Measurements from ENCODE around the gene LYST.

The LYST gene

GRCh38 chr1:235902677-235903542 is 36.2 kb upstream of the LYST start:
- no peak overlapping the region for H3K27ac ChIP-seq (ENCODE audit: low read length)
- H3K9me3 ChIP-seq (ENCODE audit: control insufficient read depth in 1 of 2, low read length in 2 of 2) = no peaks in the 10 kb centered on the region
- H3K27me3 ChIP-seq (ENCODE audit: low read depth, low read length) = no peaks in the 10 kb centered on the region
- no peak overlapping the region for H3K4me3 ChIP-seq (ENCODE audit: low read depth in 1 of 2, low read length in 2 of 2)
- no peaks in the 10 kb centered on the region for H3K36me3 ChIP-seq (ENCODE audit: control insufficient read depth in 1 of 2, insufficient read depth in 2 of 2, low read length in 2 of 2)
- no peaks in the 10 kb centered on the region for H3K4me1 ChIP-seq (ENCODE audit: control insufficient read depth in 1 of 2, insufficient read depth in 2 of 2, low read length in 2 of 2)

- Histone ChIP-seq H3K27me3 (ENCODE audit: low read depth, low read length) (no peaks in the 10 kb centered on the region), H3K4me3 (ENCODE audit: low read depth in 1 of 2, low read length in 2 of 2) (no peak overlapping the region), H3K36me3 (ENCODE audit: control insufficient read depth in 1 of 2, insufficient read depth in 2 of 2, low read length in 2 of 2) (no peaks in the 10 kb centered on the region), H3K4me1 (ENCODE audit: control insufficient read depth in 1 of 2, insufficient read depth in 2 of 2, low read length in 2 of 2) (no peaks in the 10 kb centered on the region), H3K9me3 (ENCODE audit: control insufficient read depth in 1 of 2, low read length in 2 of 2) (no peaks in the 10 kb centered on the region), H3K27ac (ENCODE audit: low read length) (no peak overlapping the region)
Observed at GRCh38 chr1:235901461-235901860, 34.8 kb upstream of the LYST start.

- no peak overlapping the region for H3K27ac ChIP-seq (ENCODE audit: low read length)
- no peaks in the 10 kb centered on the region for H3K9me3 ChIP-seq (ENCODE audit: control insufficient read depth in 1 of 2, low read length in 2 of 2)
Observed at GRCh38 chr1:235898126-235898525, 31.4 kb upstream of the LYST start.

GRCh38 chr1:235893840-235894239 is 27.1 kb upstream of the LYST start:
- no peak overlapping the region for H3K4me3 ChIP-seq (ENCODE audit: low read depth in 1 of 2, low read length in 2 of 2)
- H3K4me1 ChIP-seq (ENCODE audit: control insufficient read depth in 1 of 2, insufficient read depth in 2 of 2, low read length in 2 of 2) = peaks cover 0 to 3% of the 10 kb centered on the region in 2 donors
- no peak overlapping the region for H3K27ac ChIP-seq (ENCODE audit: low read length)
- no peaks in the 10 kb centered on the region for H3K36me3 ChIP-seq (ENCODE audit: control insufficient read depth in 1 of 2, insufficient read depth in 2 of 2, low read length in 2 of 2)
- no peaks in the 10 kb centered on the region for H3K27me3 ChIP-seq (ENCODE audit: low read depth, low read length)
- H3K9me3 ChIP-seq (ENCODE audit: control insufficient read depth in 1 of 2, low read length in 2 of 2) = no peaks in the 10 kb centered on the region

More at GRCh38 chr1:235898126-235898525, 31.4 kb upstream of the LYST start:
- Histone ChIP-seq H3K27me3 (ENCODE audit: low read depth, low read length) (no peaks in the 10 kb centered on the region), H3K36me3 (ENCODE audit: control insufficient read depth in 1 of 2, insufficient read depth in 2 of 2, low read length in 2 of 2) (no peaks in the 10 kb centered on the region), H3K4me1 (ENCODE audit: control insufficient read depth in 1 of 2, insufficient read depth in 2 of 2, low read length in 2 of 2) (no peaks in the 10 kb centered on the region), H3K4me3 (ENCODE audit: low read depth in 1 of 2, low read length in 2 of 2) (no peak overlapping the region)

- Histone ChIP-seq H3K9me3 (ENCODE audit: control insufficient read depth in 1 of 2, low read length in 2 of 2) (no peaks in the 10 kb centered on the region), H3K27ac (ENCODE audit: low read length) (no peak overlapping the region), H3K4me3 (ENCODE audit: low read depth in 1 of 2, low read length in 2 of 2) (no peak overlapping the region), H3K4me1 (ENCODE audit: control insufficient read depth in 1 of 2, insufficient read depth in 2 of 2, low read length in 2 of 2) (peaks cover 0 to 3% of the 10 kb centered on the region in 2 donors), H3K36me3 (ENCODE audit: control insufficient read depth in 1 of 2, insufficient read depth in 2 of 2, low read length in 2 of 2) (no peaks in the 10 kb centered on the region), H3K27me3 (ENCODE audit: low read depth, low read length) (no peaks in the 10 kb centered on the region)
Observed at GRCh38 chr1:235892734-235893413, 26.2 kb upstream of the LYST start.

GRCh38 chr1:235892202-235892601 is 25.5 kb upstream of the LYST start:
- no peaks in the 10 kb centered on the region for H3K9me3 ChIP-seq (ENCODE audit: control insufficient read depth in 1 of 2, low read length in 2 of 2)
- H3K4me3 ChIP-seq (ENCODE audit: low read depth in 1 of 2, low read length in 2 of 2) = no peak overlapping the region
- H3K36me3 ChIP-seq (ENCODE audit: control insufficient read depth in 1 of 2, insufficient read depth in 2 of 2, low read length in 2 of 2) = no peaks in the 10 kb centered on the region
- H3K4me1 ChIP-seq (ENCODE audit: control insufficient read depth in 1 of 2, insufficient read depth in 2 of 2, low read length in 2 of 2) = peaks cover 0 to 3% of the 10 kb centered on the region in 2 donors
- no peak overlapping the region for H3K27ac ChIP-seq (ENCODE audit: low read length)
- H3K27me3 ChIP-seq (ENCODE audit: low read depth, low read length) = no peaks in the 10 kb centered on the region

GRCh38 chr1:235888119-235888643 is 21.5 kb upstream of the LYST start:
- no peak overlapping the region for H3K4me3 ChIP-seq (ENCODE audit: low read depth in 1 of 2, low read length in 2 of 2)
- no peak overlapping the region for H3K27ac ChIP-seq (ENCODE audit: low read length)

GRCh38 chr1:235887676-235888075 is 21.0 kb upstream of the LYST start:
- no peak overlapping the region for H3K4me3 ChIP-seq (ENCODE audit: low read depth in 1 of 2, low read length in 2 of 2)
- no peak overlapping the region for H3K27ac ChIP-seq (ENCODE audit: low read length)
- H3K36me3 ChIP-seq (ENCODE audit: control insufficient read depth in 1 of 2, insufficient read depth in 2 of 2, low read length in 2 of 2) = no peaks in the 10 kb centered on the region
- H3K9me3 ChIP-seq (ENCODE audit: control insufficient read depth in 1 of 2, low read length in 2 of 2) = no peaks in the 10 kb centered on the region
- H3K27me3 ChIP-seq (ENCODE audit: low read depth, low read length) = no peaks in the 10 kb centered on the region
- peaks cover 7 to 8% of the 10 kb centered on the region in 2 donors for H3K4me1 ChIP-seq (ENCODE audit: control insufficient read depth in 1 of 2, insufficient read depth in 2 of 2, low read length in 2 of 2)

More at GRCh38 chr1:235888119-235888643, 21.5 kb upstream of the LYST start:
- no peaks in the 10 kb centered on the region for H3K36me3 ChIP-seq (ENCODE audit: control insufficient read depth in 1 of 2, insufficient read depth in 2 of 2, low read length in 2 of 2)
- H3K27me3 ChIP-seq (ENCODE audit: low read depth, low read length) = no peaks in the 10 kb centered on the region
- no peaks in the 10 kb centered on the region for H3K9me3 ChIP-seq (ENCODE audit: control insufficient read depth in 1 of 2, low read length in 2 of 2)
- peaks cover 4 to 8% of the 10 kb centered on the region in 2 donors for H3K4me1 ChIP-seq (ENCODE audit: control insufficient read depth in 1 of 2, insufficient read depth in 2 of 2, low read length in 2 of 2)

GRCh38 chr1:235885655-235886262 is 19.1 kb upstream of the LYST start:
- no peaks in the 10 kb centered on the region for H3K36me3 ChIP-seq (ENCODE audit: control insufficient read depth in 1 of 2, insufficient read depth in 2 of 2, low read length in 2 of 2)
- H3K4me1 ChIP-seq (ENCODE audit: control insufficient read depth in 1 of 2, insufficient read depth in 2 of 2, low read length in 2 of 2) = peaks cover 4 to 7% of the 10 kb centered on the region in 2 donors
- no peak overlapping the region for H3K4me3 ChIP-seq (ENCODE audit: low read depth in 1 of 2, low read length in 2 of 2)
- H3K27ac ChIP-seq (ENCODE audit: low read length) = no peak overlapping the region
- H3K27me3 ChIP-seq (ENCODE audit: low read depth, low read length) = no peaks in the 10 kb centered on the region
- H3K9me3 ChIP-seq (ENCODE audit: control insufficient read depth in 1 of 2, low read length in 2 of 2) = no peaks in the 10 kb centered on the region

- Histone ChIP-seq H3K27ac (ENCODE audit: low read length) (peak overlapping the region; percentile 67), H3K4me1 (ENCODE audit: control insufficient read depth in 1 of 2, insufficient read depth in 2 of 2, low read length in 2 of 2) (peaks cover 4 to 7% of the 10 kb centered on the region in 2 donors), H3K9me3 (ENCODE audit: control insufficient read depth in 1 of 2, low read length in 2 of 2) (no peaks in the 10 kb centered on the region), H3K36me3 (ENCODE audit: control insufficient read depth in 1 of 2, insufficient read depth in 2 of 2, low read length in 2 of 2) (no peaks in the 10 kb centered on the region), H3K27me3 (ENCODE audit: low read depth, low read length) (no peaks in the 10 kb centered on the region), H3K4me3 (ENCODE audit: low read depth in 1 of 2, low read length in 2 of 2) (peak overlapping the region; percentile 37 to 52)
Observed at GRCh38 chr1:235883261-235883927, 16.7 kb upstream of the LYST start.

Measured in muscle layer of duodenum (tissue), 2 donors.